SK-N-SH (cell line): ENCODE results near the gene TM4SF4. TPM values are rescaled to one million over a fixed set of nuclear protein-coding genes. Genes with fewer than 3 reads are reported as not detected.

Experiments
- CTCF ChIA-PET: fragments of 300-600, 350-600 bp; formaldehyde crosslinking; extraction: SDS; loops from one replicate; lab custom pipeline; 2021; lab: Yijun Ruan, JAX
- POLR2A ChIA-PET: fragments of 350-600 bp; sonication (Branson Sonifier 250); formaldehyde crosslinking; extraction: SDS; loops from one replicate; lab custom pipeline; 2020; ENCODE audit warnings: antibody characterized with exemption, inconsistent platforms; lab: Yijun Ruan, JAX
- DNase-seq: peaks from one replicate; pipeline ENCODE4 v3.0.0; 2012
- H2AFZ ChIP-seq: fragments of 200-600 bp; sonication (generic); 2 replicates; pipeline ENCODE4 v1.8.1; 2016; ENCODE audit warnings: antibody characterized with exemption, mild to moderate bottlenecking, low read depth
- H3F3A ChIP-seq: fragments of 200-600 bp; sonication (generic); replicated peaks from 2 replicates; pipeline ENCODE3; 2016; ENCODE audit warnings: antibody characterized with exemption, mild to moderate bottlenecking; ENCODE audit not compliant: insufficient read depth
- H3K27ac ChIP-seq, 2 experiments: fragments of 200-500 bp in 1 of 2; fragments of 200-600 bp in 1 of 2; sonication (Bioruptor generic) in 1 of 2; sonication (generic), shearing (Covaris generic) in 1 of 2; 2 replicates each; pipeline versions ENCODE4 v1.5.1 to v1.6.1; 2014 to 2016; ENCODE audit warnings: low read depth in 2 of 2, inconsistent platforms in 1 of 2, low read length in 1 of 2, mild to moderate bottlenecking in 1 of 2, mixed read lengths in 1 of 2
- H3K27me3 ChIP-seq: fragments of 200-600 bp; sonication (generic), shearing (Covaris generic); 2 replicates; pipeline ENCODE4 v1.6.1; 2016; ENCODE audit warnings: mixed run types; ENCODE audit not compliant: insufficient read depth
- H3K36me3 ChIP-seq, 2 experiments: fragments of 200-500 bp in 1 of 2; fragments of 200-600 bp in 1 of 2; sonication (Bioruptor generic) in 1 of 2; sonication (generic) in 1 of 2; replicated peaks in 1 of 2; 2 replicates each; pipeline versions ENCODE3 to v1.5.1; 2014 to 2016; ENCODE audit warnings: low read length in 1 of 2, mild to moderate bottlenecking in 1 of 2; ENCODE audit not compliant: insufficient read depth in 2 of 2, control insufficient read depth in 1 of 2
- H3K4me1 ChIP-seq, 2 experiments: fragments of 200-500 bp in 1 of 2; fragments of 200-600 bp in 1 of 2; sonication (Bioruptor generic) in 1 of 2; sonication (generic), shearing (Covaris generic) in 1 of 2; 2 replicates each; pipeline versions ENCODE4 v1.5.1 to v1.6.1; 2014 to 2016; ENCODE audit warnings: low read depth in 1 of 2, low read length in 1 of 2, mixed run types in 1 of 2; ENCODE audit not compliant: insufficient read depth in 2 of 2, control insufficient read depth in 1 of 2
- H3K4me2 ChIP-seq: fragments of 200-600 bp; sonication (generic), shearing (Covaris generic); 2 replicates; pipeline ENCODE4 v1.6.1; 2017; ENCODE audit warnings: mixed run types
- H3K4me3 ChIP-seq, 2 experiments: fragments of 200-500 bp in 1 of 2; fragments of 200-600 bp in 1 of 2; sonication (Bioruptor generic) in 1 of 2; sonication (generic), shearing (Covaris generic) in 1 of 2; 2 replicates each; pipeline versions ENCODE4 v1.5.1 to v1.8.1; 2014 to 2016; ENCODE audit warnings: low read depth in 2 of 2, inconsistent platforms in 1 of 2, low read length in 1 of 2, mild to moderate bottlenecking in 1 of 2, mixed read lengths in 1 of 2, moderate library complexity in 1 of 2
- H3K79me2 ChIP-seq: fragments of 200-600 bp; sonication (generic); 2 replicates; pipeline ENCODE4 v1.8.1; 2017; ENCODE audit warnings: mild to moderate bottlenecking; ENCODE audit not compliant: insufficient read depth
- H3K9ac ChIP-seq: fragments of 200-600 bp; sonication (generic); 2 replicates; pipeline ENCODE4 v1.6.1; 2017; ENCODE audit warnings: mixed run types
- H3K9me2 ChIP-seq: fragments of 200-600 bp; sonication (generic); 2 replicates; pipeline ENCODE4 v1.6.1; 2017; ENCODE audit warnings: mixed run types
- H3K9me3 ChIP-seq: fragments of 200-600 bp; sonication (generic); 2 replicates; pipeline ENCODE4 v1.6.1; 2017; ENCODE audit warnings: mixed run types, mild to moderate bottlenecking, moderate library complexity
- H4K20me1 ChIP-seq: fragments of 200-600 bp; sonication (generic); 2 replicates; pipeline ENCODE4 v1.6.1; 2017; ENCODE audit warnings: mild to moderate bottlenecking, mixed run types; ENCODE audit not compliant: insufficient read depth
- CHD2 ChIP-seq: fragments of 150-350 bp; IDR thresholded peaks from 2 replicates; pipeline ENCODE4 v1.6.1; 2018; ENCODE audit warnings: low read length; ENCODE audit not compliant: partially characterized antibody
- FOXM1 ChIP-seq: IDR thresholded peaks from 2 replicates; pipeline ENCODE4 v1.4.0; 2012; ENCODE audit warnings: low read depth, mild to moderate bottlenecking
- GATA2 ChIP-seq: sonication (generic); formaldehyde crosslinking; IDR thresholded peaks from 2 replicates; pipeline ENCODE4 v1.5.0; 2020; ENCODE audit warnings: mild to moderate bottlenecking, missing genetic modification reagents
- NFIC ChIP-seq: IDR thresholded peaks from 2 replicates; pipeline ENCODE4 v1.4.0; 2012; ENCODE audit warnings: borderline replicate concordance
- PBX3 ChIP-seq: IDR thresholded peaks from 2 replicates; pipeline ENCODE4; 2012
- REST ChIP-seq: IDR thresholded peaks from 2 replicates; pipeline ENCODE4 v1.6.1; 2012; ENCODE audit warnings: mild to moderate bottlenecking, low read depth, low read length, moderate library complexity
- SIN3A ChIP-seq: IDR thresholded peaks from 2 replicates; pipeline ENCODE4 v1.6.1; 2012; ENCODE audit warnings: low read depth, mild to moderate bottlenecking, low read length, moderate library complexity, borderline replicate concordance
- USF2 ChIP-seq: fragments of 150-350 bp; IDR thresholded peaks from 2 replicates; pipeline ENCODE4 v1.6.1; 2017; ENCODE audit warnings: antibody characterized with exemption, low read length, low read depth, borderline replicate concordance
- WGBS: methylation state at CpG from one replicate; pipeline ENCODE4 v1.1.6; 2017; ENCODE audit warnings: low lambda C conversion rate; 5-methylcytosine and 5-hydroxymethylcytosine counted together
- polyA plus RNA-seq, 3 experiments: library from polyadenylated mRNA; depleted of rRNA; stranded (reverse); fragments of >200 nt; gene quantifications; 2 replicates each; pipeline ENCODE4 v1.2.3, GENCODE V29; 2012
- TF ChIP-seq, protein P1 (sequence below): fragments of 200-600 bp; sonication (generic); IDR thresholded peaks from 2 replicates; pipeline ENCODE4 v1.6.1; 2017; ENCODE audit warnings: antibody characterized with exemption, mild to moderate bottlenecking, moderate library complexity

TM4SF4 gene
- polyA plus RNA-seq, 1 of the 3 experiments (the other 2 are of a cell fraction), result 0.08 TPM

DNA sequence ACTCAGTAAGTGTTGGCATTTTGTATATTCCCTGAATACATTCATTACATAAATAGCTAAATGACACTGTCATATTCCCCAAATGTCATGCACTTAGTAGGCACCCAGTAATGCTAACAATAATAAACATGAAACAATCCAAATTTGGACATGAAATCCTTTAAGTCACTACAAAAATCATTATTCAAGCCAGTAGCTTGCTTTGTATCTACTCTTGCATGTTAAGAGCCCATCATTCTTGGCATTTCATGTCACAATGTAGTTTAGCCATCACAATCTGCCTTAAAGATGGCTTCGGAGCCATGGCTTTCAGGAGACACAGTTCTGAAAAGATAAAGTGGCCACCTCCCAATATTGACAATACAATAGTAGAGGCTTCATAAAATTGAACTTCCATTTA lies 32.9 kb upstream of the TM4SF4 start:
- no peak overlapping the region for H3K4me3 ChIP-seq
- no peaks in the 10 kb centered on the region for H3K9me2 ChIP-seq
- no peak overlapping the region for H3K9ac ChIP-seq
- H3K27ac ChIP-seq, result peak overlapping the region in 1 of 2 experiments; percentile 60; a peak in 1 of 4 replicates
- no peaks in the 10 kb centered on the region for H3K9me3 ChIP-seq
- POLR2A ChIA-PET, result no interaction called here
- 100% methylated on average over 1 of the region's 1 CpG for WGBS
- TF ChIP-seq FOXM1, result no peak
- no peak for TF ChIP-seq REST
- H3F3A ChIP-seq, result peaks cover 6% of the 10 kb centered on the region
- H3K27me3 ChIP-seq, result no peaks in the 10 kb centered on the region
- no peak overlapping the region for H3K4me2 ChIP-seq
- no peaks in the 10 kb centered on the region for H3K36me3 ChIP-seq
- no peaks in the 10 kb centered on the region for H4K20me1 ChIP-seq
- CTCF ChIA-PET, result interaction anchor here (0.6 kb wide), 1 partner anchor 39 kb away, joined by 3 read pairs; no protein-coding TSS in a partner anchor
- H3K4me1 ChIP-seq, result peaks cover 0 to 18% of the 10 kb centered on the region in 2 experiments; a peak in 1 of 4 replicates
- no peak overlapping the region for H2AFZ ChIP-seq
- no peak for DNase-seq
- H3K79me2 ChIP-seq, result no peaks in the 10 kb centered on the region

GRCh38 chr3:149442043-149442442 lies 32.5 kb upstream of the TM4SF4 start:
- H3K4me3 ChIP-seq, result no peak overlapping the region
- POLR2A ChIA-PET, result no interaction called here
- H3F3A ChIP-seq, result peaks cover 6% of the 10 kb centered on the region
- H3K27me3 ChIP-seq, result no peaks in the 10 kb centered on the region
- peak overlapping the region in 1 of 2 experiments; percentile 60; a peak in 1 of 4 replicates for H3K27ac ChIP-seq
- H3K4me2 ChIP-seq, result no peak overlapping the region
- H3K4me1 ChIP-seq, result peaks cover 0 to 18% of the 10 kb centered on the region in 2 experiments; a peak in 1 of 4 replicates
- H3K79me2 ChIP-seq, result no peaks in the 10 kb centered on the region
- CTCF ChIA-PET, result interaction anchor here (0.6 kb wide), 1 partner anchor 39 kb away, joined by 3 read pairs; no protein-coding TSS in a partner anchor
- WGBS, result 24% methylated on average over 1 of the region's 1 CpG
- no peak for DNase-seq
- H3K9ac ChIP-seq, result no peak overlapping the region
- no peaks in the 10 kb centered on the region for H3K9me2 ChIP-seq
- TF ChIP-seq PBX3 (0 out of 2 replicates have a peak, but pooled peaks have one; percentile 18), SIN3A (no peak), USF2 (no peak), CHD2 (no peak), GATA2 (CRISPR knock-in tag) (no peak), NFIC (no peak)
- TF ChIP-seq, protein P1, sequence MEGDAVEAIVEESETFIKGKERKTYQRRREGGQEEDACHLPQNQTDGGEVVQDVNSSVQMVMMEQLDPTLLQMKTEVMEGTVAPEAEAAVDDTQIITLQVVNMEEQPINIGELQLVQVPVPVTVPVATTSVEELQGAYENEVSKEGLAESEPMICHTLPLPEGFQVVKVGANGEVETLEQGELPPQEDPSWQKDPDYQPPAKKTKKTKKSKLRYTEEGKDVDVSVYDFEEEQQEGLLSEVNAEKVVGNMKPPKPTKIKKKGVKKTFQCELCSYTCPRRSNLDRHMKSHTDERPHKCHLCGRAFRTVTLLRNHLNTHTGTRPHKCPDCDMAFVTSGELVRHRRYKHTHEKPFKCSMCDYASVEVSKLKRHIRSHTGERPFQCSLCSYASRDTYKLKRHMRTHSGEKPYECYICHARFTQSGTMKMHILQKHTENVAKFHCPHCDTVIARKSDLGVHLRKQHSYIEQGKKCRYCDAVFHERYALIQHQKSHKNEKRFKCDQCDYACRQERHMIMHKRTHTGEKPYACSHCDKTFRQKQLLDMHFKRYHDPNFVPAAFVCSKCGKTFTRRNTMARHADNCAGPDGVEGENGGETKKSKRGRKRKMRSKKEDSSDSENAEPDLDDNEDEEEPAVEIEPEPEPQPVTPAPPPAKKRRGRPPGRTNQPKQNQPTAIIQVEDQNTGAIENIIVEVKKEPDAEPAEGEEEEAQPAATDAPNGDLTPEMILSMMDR, result no peak
- no peaks in the 10 kb centered on the region for H3K9me3 ChIP-seq
- H4K20me1 ChIP-seq, result no peaks in the 10 kb centered on the region
- no peaks in the 10 kb centered on the region for H3K36me3 ChIP-seq
- H2AFZ ChIP-seq, result peak overlapping the region; percentile 2; the same call in 1 of the 2 replicates
